Stimulated activated CD8-positive, alpha-beta memory T cell treated with anti-CD3 and anti-CD28 coated beads, Interleukin-12 subunit alpha, Interleukin-12 subunit beta, amount 100 ng/mL, for 4 hours (primary cell): ENCODE results near the gene DCAF5.

Source experiments
- DNase-seq: peaks from one replicate; pipeline ENCODE4 v3.0.0-alpha.2; 2020; ENCODE audit warnings: low read depth

The DCAF5 gene

DNA sequence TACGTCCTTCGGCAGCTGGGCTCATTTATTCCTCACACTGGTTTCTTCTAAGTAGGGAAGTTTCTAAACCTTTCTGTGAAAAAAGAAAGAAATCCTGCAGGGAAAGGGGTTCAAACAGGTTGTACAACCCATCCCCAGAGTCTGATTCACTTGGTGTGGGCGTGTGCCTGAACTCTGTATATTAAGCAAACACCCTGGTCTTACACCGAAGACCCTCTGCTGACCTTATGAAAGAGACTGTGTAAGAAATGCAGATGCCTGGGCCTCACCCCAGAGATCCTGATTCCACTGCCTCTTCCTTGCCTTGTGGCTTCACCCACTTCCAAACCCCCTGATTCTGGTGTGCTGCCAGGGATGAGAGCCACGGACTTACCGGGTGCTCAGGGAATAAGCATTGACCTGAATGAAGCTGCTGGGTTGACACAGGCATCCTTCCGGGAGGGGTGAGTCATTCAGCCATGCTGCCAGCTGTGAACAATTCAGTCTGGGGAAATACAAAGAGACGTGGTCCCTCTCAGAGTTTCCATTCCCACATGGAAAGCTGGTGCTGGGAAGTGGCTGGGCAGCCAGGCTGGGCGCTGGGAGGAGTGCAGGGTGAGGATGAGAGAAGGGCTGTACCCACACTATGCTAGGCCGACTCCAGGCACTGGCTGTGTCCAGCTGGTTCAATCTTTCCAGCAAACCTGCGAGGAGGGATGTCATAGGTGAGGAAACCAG is 147.3 kb downstream of the DCAF5 start:
- no peak for DNase-seq

DNA sequence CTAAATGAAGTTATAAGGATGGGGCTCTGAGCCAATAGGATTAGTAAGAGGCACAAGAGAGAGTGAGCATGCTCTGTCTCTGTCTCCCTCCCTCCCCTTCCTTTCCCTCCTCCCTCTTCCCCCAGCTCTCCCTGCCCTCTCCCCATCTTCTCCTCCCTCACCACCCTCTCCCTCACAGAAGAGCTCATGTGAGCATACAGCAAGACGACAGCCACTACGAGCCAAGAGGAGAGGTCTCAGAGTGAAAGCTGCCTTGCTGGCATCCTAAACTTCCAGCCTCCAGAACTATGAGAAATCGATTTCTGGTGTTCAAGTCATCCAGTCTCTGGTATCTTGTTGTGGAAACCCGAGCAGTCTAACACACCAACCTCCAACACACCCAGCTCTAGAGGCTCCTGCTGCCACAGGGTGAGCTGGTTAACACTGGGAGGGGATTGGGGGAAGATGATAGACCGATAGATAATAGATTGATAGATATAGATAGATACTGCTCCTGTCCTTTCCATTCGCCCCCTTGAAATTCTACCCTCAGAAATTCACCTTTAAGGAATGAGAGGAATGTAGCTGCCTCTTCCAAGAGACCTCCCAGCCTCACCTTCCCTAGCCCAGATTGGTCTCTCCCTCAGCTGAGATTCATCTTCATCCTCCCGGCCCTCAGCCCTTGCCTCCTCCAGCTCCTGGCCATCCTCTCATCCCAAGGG is 148.0 kb downstream of the DCAF5 start:
- DNase-seq, result no peak

GRCh38 chr14:69003626-69004025 is 149.3 kb downstream of the DCAF5 start:
- DNase-seq, result no peak

- no peak for DNase-seq
Measured at GRCh38 chr14:69002069-69002468, 150.8 kb downstream of the DCAF5 start.

DNA sequence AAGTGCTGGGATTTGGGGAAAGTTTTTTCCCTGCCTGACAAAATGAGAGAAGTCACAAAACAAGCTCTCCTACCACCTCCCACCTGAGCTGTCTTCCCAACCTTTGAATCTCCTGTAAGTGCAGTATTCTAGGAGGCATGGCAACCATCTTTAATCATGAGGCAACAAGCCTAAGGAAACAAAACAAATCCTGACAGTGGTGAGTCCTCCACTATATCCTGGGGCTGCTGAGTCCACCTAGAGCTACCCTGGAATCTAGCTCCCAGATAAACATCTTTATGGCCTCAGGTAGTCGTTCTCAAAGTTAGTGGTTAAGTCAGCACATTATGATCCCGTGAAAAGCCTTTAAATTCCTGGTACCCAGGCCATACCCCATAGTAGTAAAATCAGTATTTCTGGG is 151.5 kb downstream of the DCAF5 start:
- DNase-seq, result no peak
